H9 (cell line): Measurements from ENCODE around the gene NRG3. TPM values are rescaled to one million over a fixed set of nuclear protein-coding genes. Genes with fewer than 3 reads are reported as not detected.

ENCODE experiments used
- DNase-seq: peaks from one replicate; pipeline ENCODE4 v3.0.0-alpha.2; 2017
- H2AFZ ChIP-seq: one replicate; pipeline ENCODE4 v1.6.1; 2013; ENCODE audit warnings: mild to moderate bottlenecking, low read length, control low read depth, moderate library complexity
- H2AK5ac ChIP-seq: 2 replicates; pipeline ENCODE4 v1.6.1; 2013; ENCODE audit warnings: low read length, control low read depth, mixed read lengths; ENCODE audit not compliant: insufficient read length
- H2BK120ac ChIP-seq: one replicate; pipeline ENCODE4 v1.6.1; 2013; ENCODE audit warnings: low read depth, mild to moderate bottlenecking, low read length, control low read depth, inconsistent platforms; ENCODE audit not compliant: poor library complexity, severe bottlenecking
- H2BK12ac ChIP-seq: 2 replicates; pipeline ENCODE4 v1.6.1; 2013; ENCODE audit warnings: low read length, control low read depth, mixed read lengths, low read depth; ENCODE audit not compliant: insufficient read length
- H2BK15ac ChIP-seq: 2 replicates; pipeline ENCODE4 v1.6.1; 2013; ENCODE audit warnings: low read depth, low read length, control low read depth
- H2BK20ac ChIP-seq: one replicate; pipeline ENCODE4 v1.6.1; 2013; ENCODE audit warnings: low read depth, mild to moderate bottlenecking, low read length, control low read depth, inconsistent platforms; ENCODE audit not compliant: poor library complexity, severe bottlenecking
- H2BK5ac ChIP-seq: 2 replicates; pipeline ENCODE4 v1.6.1; 2013; ENCODE audit warnings: low read length, control low read depth, mixed read lengths; ENCODE audit not compliant: insufficient read length
- H3K14ac ChIP-seq: 2 replicates; pipeline ENCODE4 v1.6.1; 2013; ENCODE audit warnings: low read length, control low read depth; ENCODE audit not compliant: insufficient read depth
- H3K18ac ChIP-seq: 2 replicates; pipeline ENCODE4 v1.6.1; 2013; ENCODE audit warnings: low read depth, mild to moderate bottlenecking, mixed read lengths, low read length, control low read depth; ENCODE audit not compliant: insufficient read length
- H3K23ac ChIP-seq: 2 replicates; pipeline ENCODE4 v1.6.1; 2013; ENCODE audit warnings: low read length, control low read depth, mixed read lengths, low read depth; ENCODE audit not compliant: insufficient read length
- H3K23me2 ChIP-seq: 2 replicates; pipeline ENCODE4 v1.6.1; 2013; ENCODE audit warnings: low read depth, mild to moderate bottlenecking, mixed read lengths, low read length, control low read depth; ENCODE audit not compliant: insufficient read length, poor library complexity, severe bottlenecking
- H3K27ac ChIP-seq: 2 replicates; pipeline ENCODE4 v1.5.1; 2013; ENCODE audit warnings: low read length, control low read depth, mixed read lengths, low read depth; ENCODE audit not compliant: insufficient read length
- H3K27me3 ChIP-seq: 2 replicates; pipeline ENCODE4 v1.6.1; 2013; ENCODE audit warnings: low read length, control low read depth, inconsistent platforms; ENCODE audit not compliant: insufficient read depth
- H3K4ac ChIP-seq: 2 replicates; pipeline ENCODE4 v1.6.1; 2013; ENCODE audit warnings: low read depth, mild to moderate bottlenecking, control low read depth, inconsistent platforms, low read length, moderate library complexity
- H3K4me1 ChIP-seq: 2 replicates; pipeline ENCODE4 v1.6.1; 2013; ENCODE audit warnings: low read length, control low read depth, inconsistent platforms; ENCODE audit not compliant: insufficient read depth
- H3K4me2 ChIP-seq: 2 replicates; pipeline ENCODE4 v1.6.1; 2013; ENCODE audit warnings: low read length, control low read depth, mixed read lengths; ENCODE audit not compliant: insufficient read length, insufficient read depth
- H3K56ac ChIP-seq: 2 replicates; pipeline ENCODE4 v1.6.1; 2013; ENCODE audit warnings: low read depth, mild to moderate bottlenecking, mixed read lengths, low read length, control low read depth; ENCODE audit not compliant: insufficient read length
- H3K79me1 ChIP-seq: 2 replicates; pipeline ENCODE4 v1.6.1; 2013; ENCODE audit warnings: low read depth, mild to moderate bottlenecking, moderate library complexity, low read length, control low read depth, inconsistent platforms; ENCODE audit not compliant: insufficient read depth, poor library complexity, severe bottlenecking
- H3K79me2 ChIP-seq: 2 replicates; pipeline ENCODE4 v1.6.1; 2013; ENCODE audit warnings: low read length, control low read depth, inconsistent platforms; ENCODE audit not compliant: insufficient read depth
- H3K9ac ChIP-seq: 2 replicates; pipeline ENCODE4 v1.6.1; 2013; ENCODE audit warnings: low read length, control low read depth, mixed read lengths; ENCODE audit not compliant: insufficient read length; ENCODE audit errors: extremely low read depth
- H3K9me3 ChIP-seq: one replicate; pipeline ENCODE4 v1.6.1; 2013; ENCODE audit warnings: low read depth, low read length, inconsistent platforms; ENCODE audit not compliant: control insufficient read depth
- H3T11ph ChIP-seq: one replicate; pipeline ENCODE4 v1.6.1; 2013; ENCODE audit warnings: mild to moderate bottlenecking, low read length, control low read depth, inconsistent platforms
- H4K20me1 ChIP-seq: one replicate; pipeline ENCODE4 v1.6.1; 2013; ENCODE audit not compliant: control insufficient read depth, insufficient read length, insufficient read depth
- H4K5ac ChIP-seq: 2 replicates; pipeline ENCODE4 v1.6.1; 2013; ENCODE audit warnings: low read depth, mild to moderate bottlenecking, mixed read lengths, low read length, control low read depth; ENCODE audit not compliant: insufficient read length
- H4K8ac ChIP-seq: replicated peaks from 2 replicates; pipeline ENCODE4 v1.6.1; 2013; ENCODE audit warnings: low read length, control low read depth, mixed read lengths, low read depth; ENCODE audit not compliant: insufficient read length
- H4K91ac ChIP-seq: 2 replicates; pipeline ENCODE4 v1.6.1; 2013; ENCODE audit warnings: low read depth, mild to moderate bottlenecking, moderate library complexity, mixed read lengths, low read length, control low read depth; ENCODE audit not compliant: insufficient read length
- H3K27ac Mint-ChIP-seq, 3 experiments: 2 replicates in 2 of 3; 3 replicates in 1 of 3; pipeline ENCODE4 v1.8.0; 2020 to 2021; ENCODE audit warnings: mixed read lengths in 3 of 3, mild to moderate bottlenecking in 1 of 3, moderate library complexity in 1 of 3
- H3K27me3 Mint-ChIP-seq: 2 replicates; pipeline ENCODE4 v1.8.0; 2021; ENCODE audit warnings: low read depth, mild to moderate bottlenecking, moderate library complexity, mixed read lengths
- H3K36me3 Mint-ChIP-seq, 3 experiments: 2 replicates in 2 of 3; 3 replicates in 1 of 3; pipeline ENCODE4 v1.8.0; 2020 to 2021; ENCODE audit warnings: low read depth in 3 of 3, mixed read lengths in 3 of 3; ENCODE audit not compliant: insufficient read depth in 1 of 3
- H3K4me1 Mint-ChIP-seq, 2 experiments: 2 replicates each; pipeline ENCODE4 v1.8.0; 2020; ENCODE audit warnings: mixed read lengths in 2 of 2
- H3K4me3 Mint-ChIP-seq, 2 experiments: 2 replicates in 1 of 2; 3 replicates in 1 of 2; pipeline ENCODE4 v1.8.0; 2020 to 2021; ENCODE audit warnings: mild to moderate bottlenecking in 2 of 2, mixed read lengths in 2 of 2, moderate library complexity in 1 of 2
- H3K9me3 Mint-ChIP-seq, 2 experiments: 2 replicates in 1 of 2; 3 replicates in 1 of 2; pipeline ENCODE4 v1.8.0; 2020; ENCODE audit warnings: mild to moderate bottlenecking in 2 of 2, mixed read lengths in 2 of 2, moderate library complexity in 1 of 2
- CTCF ChIP-seq: fragments of 200-600 bp; sonication (generic); conservative IDR thresholded peaks from 3 replicates; pipeline ENCODE4 v1.8.0; 2021; ENCODE audit warnings: antibody characterized with exemption, mild to moderate bottlenecking
- WGBS: extraction: QIAGEN DNeasy Blood & Tissue Kit; methylation state at CpG from one replicate; pipeline ENCODE4 v1.1.7; 2013; ENCODE audit warnings: missing lambda C conversion rate, low lambda C conversion rate, mixed read lengths; ENCODE audit not compliant: insufficient read length; ENCODE audit errors: extremely low coverage; 5-methylcytosine and 5-hydroxymethylcytosine counted together
- total RNA-seq: library from RNA; stranded (reverse); gene quantifications from 2 replicates; pipeline ENCODE4 v1.2.1, GENCODE V29; 2021

Gene NRG3
- total RNA-seq, 1 experiment from 2014 or later: 1.6 TPM

GRCh38 chr10:82922046-82922445, 1047.1 kb downstream of the NRG3 start:
- Histone ChIP-seq H3K79me2 (no peaks in the 10 kb centered on the region), H2BK5ac (no peak overlapping the region), H2BK120ac (no peak overlapping the region), H2BK20ac (no peak overlapping the region), H3K23me2 (no peaks in the 10 kb centered on the region), H4K8ac (no peak overlapping the region), H3K18ac (no peak overlapping the region), H3K27me3 (no peaks in the 10 kb centered on the region), H2AK5ac (no peak overlapping the region), H3K9me3 (no peaks in the 10 kb centered on the region), H3K23ac (no peak overlapping the region), H2BK12ac (no peak overlapping the region), H3T11ph (no peak overlapping the region), H3K4me2 (no peak overlapping the region), H3K4ac (no peak overlapping the region), H3K27ac (no peak overlapping the region), H4K5ac (no peak overlapping the region), H4K91ac (no peak overlapping the region), H2AFZ (no peak overlapping the region), H3K56ac (no peak overlapping the region), H3K14ac (no peak overlapping the region), H4K20me1 (no peaks in the 10 kb centered on the region), H2BK15ac (no peak overlapping the region), H3K79me1 (no peaks in the 10 kb centered on the region), H3K4me1 (no peaks in the 10 kb centered on the region), H3K9ac (no peak overlapping the region)
- no peaks in the 10 kb centered on the region; the same call in 1 of the 2 replicates for H3K27me3 Mint-ChIP-seq
- peaks cover 0 to 4% of the 10 kb centered on the region in 2 experiments; a peak in 1 of 4 replicates for H3K4me1 Mint-ChIP-seq
- H3K27ac Mint-ChIP-seq: no peak overlapping the region
- peaks cover 0 to 6% (median 2%) of the 10 kb centered on the region in 3 experiments; a peak in 4 of 7 replicates for H3K36me3 Mint-ChIP-seq
- H3K9me3 Mint-ChIP-seq: peaks cover 6 to 9% of the 10 kb centered on the region in 2 experiments; a peak in 4 of 5 replicates
- DNase-seq: no peak
- no peak overlapping the region for H3K4me3 Mint-ChIP-seq
- WGBS: no CpG with 5 or more reads among the region's 4 CpGs
- TF ChIP-seq CTCF: no peak
